ENCODE measurements around the gene F10. TPM values are rescaled to one million over a fixed set of nuclear protein-coding genes. Genes with fewer than 3 reads are reported as not detected.

The F10 gene
- total RNA-seq, 1 donor from 2014 or later, result 8.9 TPM

DNA sequence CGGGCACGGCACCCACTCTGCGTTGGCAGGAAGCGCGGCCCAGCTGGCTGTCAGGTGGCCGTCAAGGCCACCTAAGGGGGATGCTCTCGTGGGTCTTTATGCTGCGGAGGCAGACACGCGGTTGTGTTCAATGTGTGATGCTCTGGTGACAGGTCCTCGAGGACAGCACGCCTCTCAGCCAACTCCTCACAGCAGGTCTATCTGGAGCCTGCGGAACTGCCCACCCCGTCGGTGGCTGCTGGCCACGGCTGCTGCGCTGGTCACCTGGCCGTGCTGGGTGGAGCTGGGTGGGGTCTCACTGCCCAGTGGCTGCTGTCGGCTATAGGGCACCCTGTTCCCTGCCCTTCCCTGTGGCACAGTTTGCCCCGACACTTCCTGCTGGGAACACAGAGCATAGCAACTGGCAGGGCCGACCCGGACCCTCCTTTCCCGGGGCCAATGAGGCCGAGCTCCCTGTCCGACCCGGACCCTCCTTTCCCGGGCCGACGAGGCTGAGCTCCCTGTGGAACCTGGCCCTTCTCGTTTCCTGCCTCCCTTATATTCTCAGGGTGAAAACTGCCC, 31.3 kb upstream of the F10 start:
- TF ChIP-seq, protein P1, sequence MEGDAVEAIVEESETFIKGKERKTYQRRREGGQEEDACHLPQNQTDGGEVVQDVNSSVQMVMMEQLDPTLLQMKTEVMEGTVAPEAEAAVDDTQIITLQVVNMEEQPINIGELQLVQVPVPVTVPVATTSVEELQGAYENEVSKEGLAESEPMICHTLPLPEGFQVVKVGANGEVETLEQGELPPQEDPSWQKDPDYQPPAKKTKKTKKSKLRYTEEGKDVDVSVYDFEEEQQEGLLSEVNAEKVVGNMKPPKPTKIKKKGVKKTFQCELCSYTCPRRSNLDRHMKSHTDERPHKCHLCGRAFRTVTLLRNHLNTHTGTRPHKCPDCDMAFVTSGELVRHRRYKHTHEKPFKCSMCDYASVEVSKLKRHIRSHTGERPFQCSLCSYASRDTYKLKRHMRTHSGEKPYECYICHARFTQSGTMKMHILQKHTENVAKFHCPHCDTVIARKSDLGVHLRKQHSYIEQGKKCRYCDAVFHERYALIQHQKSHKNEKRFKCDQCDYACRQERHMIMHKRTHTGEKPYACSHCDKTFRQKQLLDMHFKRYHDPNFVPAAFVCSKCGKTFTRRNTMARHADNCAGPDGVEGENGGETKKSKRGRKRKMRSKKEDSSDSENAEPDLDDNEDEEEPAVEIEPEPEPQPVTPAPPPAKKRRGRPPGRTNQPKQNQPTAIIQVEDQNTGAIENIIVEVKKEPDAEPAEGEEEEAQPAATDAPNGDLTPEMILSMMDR (IDR thresholded peaks at IDR 0.05), result no peak
- Histone ChIP-seq H3K9me3 (no peaks in the 10 kb centered on the region), H3K36me3 (peaks cover 26% of the 10 kb centered on the region), H3K27ac (no peak overlapping the region), H3K27me3 (ENCODE audit: low read depth) (no peaks in the 10 kb centered on the region), H3K4me1 (no peaks in the 10 kb centered on the region), H3K4me3 (no peak overlapping the region)
- ATAC-seq, result no peak
- peak; percentile 34 for DNase-seq
- intact Hi-C loops (cut with DNase I), result no loop called here

DNA sequence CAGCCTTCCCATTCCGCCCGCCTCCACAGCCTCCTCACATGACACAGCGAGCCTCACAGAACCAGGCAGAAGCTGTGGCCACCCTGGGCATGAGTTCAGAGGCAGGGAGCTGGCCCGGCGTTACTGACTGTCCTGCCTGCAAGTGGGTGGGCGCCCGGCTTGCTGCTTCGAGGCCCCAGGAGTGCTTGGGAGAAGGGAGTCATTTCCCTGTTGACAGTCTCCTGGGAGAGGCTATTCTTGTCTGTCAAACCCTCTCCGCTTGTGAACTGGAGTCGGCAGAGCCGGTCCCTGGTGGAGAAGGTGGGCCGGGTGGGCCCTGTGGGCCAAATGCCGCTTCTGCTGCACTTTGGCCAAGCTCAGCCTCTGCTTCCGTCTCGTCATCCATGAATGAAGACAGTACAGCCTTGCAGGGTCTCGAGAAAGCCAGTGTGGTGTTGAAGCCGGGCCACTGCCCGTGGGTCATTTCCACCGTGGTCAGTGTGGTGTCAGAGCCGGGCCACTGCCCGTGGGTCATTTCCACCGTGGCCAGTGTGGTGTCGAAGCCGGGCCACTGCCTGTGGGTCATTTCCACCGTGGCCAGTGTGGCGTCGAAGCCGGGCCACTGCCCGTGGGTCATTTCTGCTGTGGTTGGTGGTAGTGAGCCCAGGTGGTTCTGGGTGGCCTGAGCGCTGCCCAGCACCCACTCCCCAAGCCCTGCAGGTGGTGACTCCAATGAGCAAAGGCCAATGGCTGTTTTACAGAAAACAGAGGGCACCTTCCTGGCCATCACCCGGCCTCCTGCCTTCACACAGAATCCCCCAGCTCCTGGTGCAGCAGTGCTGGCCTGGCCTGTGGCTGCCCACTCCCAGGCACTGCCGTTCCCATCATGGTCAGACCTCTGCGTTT, 30.5 kb upstream of the F10 start:
- no peak overlapping the region for H3K4me3 ChIP-seq
- intact Hi-C loops (cut with DNase I), result no loop called here

DNA sequence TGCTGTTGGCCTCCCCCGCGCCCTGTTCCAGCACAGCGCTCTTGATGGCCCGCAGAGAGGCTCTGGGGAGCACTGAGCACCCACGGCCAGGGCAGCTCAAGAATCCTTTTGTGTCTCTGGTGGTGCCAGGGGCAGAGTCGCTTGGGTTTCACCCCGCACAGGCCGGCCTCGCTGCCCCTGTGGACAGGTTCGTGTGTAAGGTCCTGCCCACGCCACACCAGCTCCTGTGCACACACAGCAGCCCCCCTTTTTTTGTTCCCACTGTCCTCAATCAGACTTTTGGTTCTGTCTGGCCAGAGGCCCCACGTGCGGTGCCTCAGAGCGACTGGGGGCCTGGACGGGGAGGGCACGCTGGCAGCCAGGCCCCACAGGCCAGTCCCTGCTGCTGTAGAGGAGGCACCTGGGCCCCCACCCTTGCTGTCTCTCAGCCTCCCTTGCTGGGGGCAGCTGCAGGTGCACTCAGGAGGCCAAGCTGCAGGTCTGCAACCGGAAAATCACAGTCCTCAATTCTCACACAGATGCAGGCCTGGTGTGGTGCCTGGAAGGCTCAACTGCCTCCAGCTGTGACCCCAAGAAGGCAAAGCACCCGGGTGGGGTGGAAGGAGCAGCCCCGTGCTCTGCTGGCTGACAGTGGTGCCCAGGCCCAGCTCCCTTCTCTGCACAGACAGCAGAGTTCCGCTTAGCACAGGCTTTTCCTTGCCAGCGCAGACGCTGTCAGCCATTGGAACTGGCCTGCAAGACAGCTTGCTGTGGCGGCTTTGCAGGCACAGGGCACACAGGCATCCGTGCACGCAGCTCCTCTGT, 29.6 kb upstream of the F10 start:
- H3K4me1 ChIP-seq, result no peaks in the 10 kb centered on the region
- intact Hi-C loops (cut with DNase I), result no loop called here
- H3K4me3 ChIP-seq, result no peak overlapping the region
- no peak overlapping the region for H3K27ac ChIP-seq
- H3K9me3 ChIP-seq, result no peaks in the 10 kb centered on the region
- TF ChIP-seq, protein P1 (IDR thresholded peaks at IDR 0.05), result no peak
- H3K27me3 ChIP-seq (ENCODE audit: low read depth), result no peaks in the 10 kb centered on the region
- ATAC-seq, result no peak
- peaks cover 14% of the 10 kb centered on the region for H3K36me3 ChIP-seq
- peak; percentile 34 for DNase-seq

More for the DNA sequence above, 30.5 kb upstream of the F10 start:
- ATAC-seq (no peak), DNase-seq (peak; percentile 45)
- H3K4me1 ChIP-seq, result no peaks in the 10 kb centered on the region
- peaks cover 21% of the 10 kb centered on the region for H3K36me3 ChIP-seq
- TF ChIP-seq, protein P1 (IDR thresholded peaks at IDR 0.05), result no peak
- H3K9me3 ChIP-seq, result no peaks in the 10 kb centered on the region
- H3K27me3 ChIP-seq (ENCODE audit: low read depth), result no peaks in the 10 kb centered on the region
- H3K27ac ChIP-seq, result no peak overlapping the region

DNA sequence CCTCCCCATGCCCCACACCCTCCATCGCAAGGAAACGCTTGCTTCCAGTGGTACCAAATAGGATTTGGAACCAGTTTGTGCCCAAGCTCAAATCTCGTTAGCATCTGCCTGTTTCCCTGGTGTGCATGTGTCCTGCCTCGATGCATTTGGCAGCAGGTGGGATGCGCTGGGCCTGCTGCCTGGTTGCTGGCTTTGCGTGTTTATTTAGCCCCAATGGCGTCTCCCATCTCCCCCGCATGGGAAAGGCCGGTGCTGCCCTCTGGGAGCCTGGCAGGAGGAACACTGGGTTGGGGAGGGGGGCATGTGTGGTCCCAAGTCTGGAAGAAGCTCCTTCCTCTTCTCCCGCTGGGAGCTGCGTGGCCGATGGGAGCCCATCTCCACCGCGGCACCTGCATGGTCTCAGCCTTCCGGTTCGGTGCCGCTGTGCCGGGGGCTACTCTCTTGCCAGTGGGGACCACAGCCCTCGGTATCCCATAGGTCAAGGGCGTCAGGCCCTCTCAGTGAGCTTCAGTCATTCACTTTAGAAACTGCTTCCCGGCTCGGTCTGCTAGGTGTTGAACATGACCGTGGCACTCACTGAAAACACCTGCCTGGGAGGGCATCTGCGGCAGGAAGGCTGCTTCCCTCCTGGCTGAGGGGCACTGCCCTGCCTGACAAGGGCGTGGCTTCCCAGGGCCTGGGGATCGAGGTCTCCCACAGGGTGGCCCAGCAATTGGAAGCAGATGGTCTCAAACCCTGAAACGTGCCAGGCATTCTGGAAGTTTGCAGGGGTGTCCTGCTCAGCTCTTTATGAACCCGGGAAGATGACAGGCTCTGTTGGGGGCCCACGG, 28.8 kb upstream of the F10 start:
- no peak for ATAC-seq
- intact Hi-C loops (cut with DNase I), result no loop called here
- Histone ChIP-seq H3K4me3 (no peak overlapping the region), H3K27ac (no peak overlapping the region), H3K9me3 (no peaks in the 10 kb centered on the region), H3K27me3 (ENCODE audit: low read depth) (no peaks in the 10 kb centered on the region), H3K36me3 (peaks cover 7% of the 10 kb centered on the region), H3K4me1 (no peaks in the 10 kb centered on the region)
- peak; percentile 26 for DNase-seq
- TF ChIP-seq, protein P1 (IDR thresholded peaks at IDR 0.05), result no peak

DNA sequence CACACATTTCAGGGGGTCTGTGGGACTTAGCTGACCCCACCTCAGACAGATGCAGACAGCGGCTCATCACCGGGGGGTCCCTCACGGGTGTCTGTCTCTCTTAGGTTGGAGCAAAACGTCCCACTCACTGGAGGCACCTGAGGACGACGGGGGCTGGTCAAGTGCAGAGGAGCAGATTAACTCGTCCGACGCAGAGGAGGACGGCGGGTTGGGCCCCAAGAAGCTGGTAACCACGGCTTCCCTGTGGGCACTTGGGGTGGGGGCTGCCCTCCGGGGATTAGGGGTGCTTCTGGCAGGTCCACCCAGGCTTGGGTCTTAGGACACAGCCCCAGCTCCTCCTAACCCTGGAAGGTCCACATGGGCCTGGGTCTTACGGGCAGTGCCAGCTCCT, 28.2 kb upstream of the F10 start:
- Histone ChIP-seq H3K4me1 (no peaks in the 10 kb centered on the region), H3K9me3 (no peaks in the 10 kb centered on the region), H3K27me3 (ENCODE audit: low read depth) (no peaks in the 10 kb centered on the region), H3K36me3 (peaks cover 6% of the 10 kb centered on the region), H3K27ac (no peak overlapping the region), H3K4me3 (no peak overlapping the region)
- peak; percentile 26 for DNase-seq
- TF ChIP-seq, protein P1 (IDR thresholded peaks at IDR 0.05), result no peak
- ATAC-seq, result no peak
- intact Hi-C loops (cut with DNase I), result no loop called here
